Activated CD8-positive, alpha-beta T cell treated with anti-CD3 and anti-CD28 coated beads for 36 hours (primary cell): ENCODE measurements around the gene NUAK2. TPM values are rescaled to one million over a fixed set of nuclear protein-coding genes. Genes with fewer than 3 reads are reported as not detected.

Experiments
- ATAC-seq: fragments of 200-7000 bp; cut with Tn5 transposase; one replicate; pipeline ENCODE4 v1.10.0; 2021; ENCODE audit warnings: mild to moderate bottlenecking, moderate library complexity
- CTCF ChIA-PET: fragments of 350-600 bp; sonication (Branson Sonifier 250); formaldehyde crosslinking; loops from one replicate; lab custom pipeline; 2021; ENCODE audit warnings: antibody characterized with exemption; lab: Charles Lee
- POLR2A ChIA-PET: fragments of 350-600 bp; sonication (Branson Sonifier 250); formaldehyde crosslinking; loops from one replicate; lab custom pipeline; 2021; ENCODE audit warnings: antibody characterized with exemption; lab: Charles Lee
- DNase-seq: peaks from one replicate; pipeline ENCODE4 v3.0.0-alpha.2; 2020
- H3K27ac Mint-ChIP-seq: one replicate; pipeline ENCODE4 v1.8.0; 2021; ENCODE audit warnings: mild to moderate bottlenecking, mixed read lengths
- H3K27me3 Mint-ChIP-seq: one replicate; pipeline ENCODE4 v1.8.0; 2021; ENCODE audit warnings: mixed read lengths
- H3K36me3 Mint-ChIP-seq: one replicate; pipeline ENCODE4 v1.8.0; 2021; ENCODE audit warnings: low read depth, mixed read lengths
- H3K4me1 Mint-ChIP-seq: one replicate; pipeline ENCODE4 v1.8.0; 2021; ENCODE audit warnings: low read depth, mixed read lengths
- H3K4me3 Mint-ChIP-seq: one replicate; pipeline ENCODE4 v1.8.0; 2021; ENCODE audit warnings: mild to moderate bottlenecking, moderate library complexity, mixed read lengths
- H3K9me3 Mint-ChIP-seq: one replicate; pipeline ENCODE4 v1.8.0; 2021; ENCODE audit warnings: mixed read lengths
- CTCF ChIP-seq: fragments of 200-600 bp; IDR thresholded peaks from one replicate; pipeline ENCODE4 v1.8.0; 2022; ENCODE audit warnings: antibody characterized with exemption, mild to moderate bottlenecking
- intact Hi-C: fragments of 100-400 bp; cut with micrococcal nuclease; formaldehyde crosslinking; loops from one replicate; pipeline ENCODE4 v1.10.0; 2022
- total RNA-seq, 2 experiments: library from RNA; stranded (reverse); gene quantifications; one replicate each; pipeline ENCODE4 v1.2.3, GENCODE V29; 2021

Gene NUAK2
- total RNA-seq, 2 experiments from 2014 or later = 1.9 TPM

- peak; percentile 65 for DNase-seq
- no peak for TF ChIP-seq CTCF
- H3K9me3 Mint-ChIP-seq = no peaks in the 10 kb centered on the region
- H3K4me1 Mint-ChIP-seq = peaks cover 11% of the 10 kb centered on the region
- ChIA-PET CTCF (interaction anchor here (1.3 to 3.6 kb wide), 4 partner anchors 9 to 143 kb away, joined by 4 to 23 read pairs (median 5); no protein-coding TSS in a partner anchor), POLR2A (no interaction called here)
- H3K27me3 Mint-ChIP-seq = peaks cover 42% of the 10 kb centered on the region
- H3K36me3 Mint-ChIP-seq = no peaks in the 10 kb centered on the region
- ATAC-seq = peak; percentile 77
- H3K27ac Mint-ChIP-seq = no peak overlapping the region
- peak overlapping the region; percentile 35 for H3K4me3 Mint-ChIP-seq
- intact Hi-C loops = no loop called here
These were observed 22.8 kb upstream of the NUAK2 start for GRCh38 chr1:205344066-205344928.

- peak; percentile 52 for TF ChIP-seq CTCF
- Mint-ChIP-seq H3K4me3 (no peak overlapping the region), H3K27ac (no peak overlapping the region), H3K9me3 (no peaks in the 10 kb centered on the region), H3K4me1 (peaks cover 12% of the 10 kb centered on the region), H3K27me3 (peaks cover 45% of the 10 kb centered on the region), H3K36me3 (no peaks in the 10 kb centered on the region)
- intact Hi-C loops = no loop called here
- DNase-seq (peak; percentile 41), ATAC-seq (no peak)
- ChIA-PET POLR2A (no interaction called here), CTCF (interaction anchor here (0.6 to 3.6 kb wide), 2 partner anchors 11 to 740 kb away, joined by 3 to 23 read pairs; no protein-coding TSS in a partner anchor)
These were observed 22.0 kb upstream of the NUAK2 start for GRCh38 chr1:205343431-205344065.

GRCh38 chr1:205342986-205343385, 21.4 kb upstream of the NUAK2 start:
- DNase-seq (no peak), ATAC-seq (no peak)
- POLR2A ChIA-PET = no interaction called here
- H3K9me3 Mint-ChIP-seq = no peaks in the 10 kb centered on the region
- TF ChIP-seq CTCF = no peak
- intact Hi-C loops = no loop called here
- CTCF ChIA-PET = interaction anchor here (0.6 to 3.6 kb wide), 3 partner anchors 11 to 740 kb away, joined by 3 to 23 read pairs (median 3); no protein-coding TSS in a partner anchor
- H3K4me1 Mint-ChIP-seq = peaks cover 12% of the 10 kb centered on the region
- no peak overlapping the region for H3K4me3 Mint-ChIP-seq
- H3K36me3 Mint-ChIP-seq = no peaks in the 10 kb centered on the region
- H3K27ac Mint-ChIP-seq = no peak overlapping the region
- peaks cover 47% of the 10 kb centered on the region for H3K27me3 Mint-ChIP-seq

GRCh38 chr1:205340676-205341075, 19.1 kb upstream of the NUAK2 start:
- H3K9me3 Mint-ChIP-seq = no peaks in the 10 kb centered on the region
- intact Hi-C loops = no loop called here
- TF ChIP-seq CTCF = no peak
- no peak for DNase-seq
- ChIA-PET POLR2A (no interaction called here), CTCF (interaction anchor here (1.1 to 2.5 kb wide), 5 partner anchors 14 to 85 kb away, joined by 3 to 10 read pairs (median 9); no protein-coding TSS in a partner anchor)
- no peaks in the 10 kb centered on the region for H3K36me3 Mint-ChIP-seq
- H3K27ac Mint-ChIP-seq = no peak overlapping the region
- no peak overlapping the region for H3K4me3 Mint-ChIP-seq
- H3K27me3 Mint-ChIP-seq = peaks cover 35% of the 10 kb centered on the region
- peaks cover 12% of the 10 kb centered on the region for H3K4me1 Mint-ChIP-seq
- ATAC-seq = no peak
